ENCODE data around the gene RIBC2. TPM values are rescaled to one million over a fixed set of nuclear protein-coding genes. Genes with fewer than 3 reads are reported as not detected.
"Not testable (repeated sequence)": the region's sequence is repeated elsewhere in the genome, so short reads cannot be mapped to it uniquely, and the experiment has no call there.

The RIBC2 gene, protein sequence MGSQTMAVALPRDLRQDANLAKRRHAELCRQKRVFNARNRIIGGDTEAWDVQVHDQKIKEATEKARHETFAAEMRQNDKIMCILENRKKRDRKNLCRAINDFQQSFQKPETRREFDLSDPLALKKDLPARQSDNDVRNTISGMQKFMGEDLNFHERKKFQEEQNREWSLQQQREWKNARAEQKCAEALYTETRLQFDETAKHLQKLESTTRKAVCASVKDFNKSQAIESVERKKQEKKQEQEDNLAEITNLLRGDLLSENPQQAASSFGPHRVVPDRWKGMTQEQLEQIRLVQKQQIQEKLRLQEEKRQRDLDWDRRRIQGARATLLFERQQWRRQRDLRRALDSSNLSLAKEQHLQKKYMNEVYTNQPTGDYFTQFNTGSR
- 1 to 10 TPM; 3.4 to 7.5 (median 7.4) TPM for polyA plus RNA-seq (ENCODE audit: insufficient read length in 4 of 4)

DNA sequence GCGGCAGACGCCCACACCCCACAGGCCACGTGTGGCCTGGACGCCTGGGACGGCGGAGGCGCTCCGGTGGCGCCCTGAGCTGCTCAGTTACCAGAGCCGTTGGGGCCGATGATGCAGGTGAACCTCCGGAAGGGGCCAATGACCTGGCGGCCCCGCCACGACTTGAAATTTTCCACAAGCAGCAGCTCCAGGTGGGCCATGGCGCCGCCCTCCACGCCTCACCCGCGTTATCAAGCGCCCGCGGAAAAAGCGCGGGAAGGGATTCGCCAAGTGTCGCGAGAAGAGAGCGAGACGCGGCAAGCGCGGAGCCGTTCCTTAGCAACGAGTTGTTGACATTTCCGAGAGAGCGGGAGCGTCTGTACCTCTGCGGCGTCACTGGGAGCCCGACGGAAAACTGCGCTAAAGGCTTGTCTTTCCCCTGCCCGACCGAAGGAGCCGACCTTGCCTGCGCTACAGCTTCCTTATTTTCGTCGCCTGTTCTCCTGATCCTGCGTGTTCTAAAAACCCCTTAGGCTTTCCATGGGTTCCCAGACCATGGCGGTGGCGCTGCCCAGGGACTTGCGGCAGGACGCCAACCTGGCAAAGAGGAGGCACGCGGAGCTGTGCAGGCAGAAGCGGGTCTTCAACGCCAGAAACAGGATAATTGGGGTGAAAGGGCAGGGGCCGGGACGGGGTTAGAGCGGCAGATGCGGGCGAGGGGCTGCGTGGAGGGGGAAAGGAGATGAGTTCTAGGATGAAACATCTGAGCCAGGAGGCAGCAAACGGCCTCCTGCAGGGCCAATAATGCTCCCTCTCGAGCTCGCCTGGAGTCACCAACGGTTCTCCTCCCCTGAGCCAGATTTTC is at the start of gene RIBC2, which contains the start of gene SMC1B:
Gene RIBC2 (plus strand): TSS at position 326 of the 844 bp plus-strand sequence. CDS start 194 bp downstream, at position 520.
Gene SMC1B (minus strand): TSS at position 232 of the 844 bp plus-strand sequence. CDS start 32 bp downstream, at position 200.
- DNase-seq (ENCODE audit: low read depth in 4 of 4, low spot score in 3 of 4), result peak; percentile 64 to 86 (median 75)

DNA sequence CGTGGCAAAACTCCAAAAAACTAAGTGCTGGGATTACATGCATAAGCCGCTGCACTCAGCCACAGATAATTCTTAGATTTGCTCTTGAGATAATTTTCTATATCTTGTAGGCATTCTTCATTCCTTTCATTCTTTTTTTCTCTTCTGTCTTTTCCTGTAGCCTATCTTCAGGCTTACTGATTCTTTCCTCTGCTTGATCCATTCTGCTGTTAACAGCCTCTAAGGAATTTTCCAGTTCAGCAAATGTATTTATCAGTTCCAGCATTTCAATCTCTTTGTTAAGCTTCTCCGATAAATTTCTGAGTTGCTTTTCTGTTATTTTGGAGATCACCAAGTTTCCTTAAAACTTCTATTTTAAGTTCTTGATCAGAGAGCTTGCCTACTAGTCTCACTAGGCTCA is 46.8 kb upstream of the RIBC2 start:
- no peak for DNase-seq (ENCODE audit: low read depth in 4 of 4, low spot score in 3 of 4)

DNA sequence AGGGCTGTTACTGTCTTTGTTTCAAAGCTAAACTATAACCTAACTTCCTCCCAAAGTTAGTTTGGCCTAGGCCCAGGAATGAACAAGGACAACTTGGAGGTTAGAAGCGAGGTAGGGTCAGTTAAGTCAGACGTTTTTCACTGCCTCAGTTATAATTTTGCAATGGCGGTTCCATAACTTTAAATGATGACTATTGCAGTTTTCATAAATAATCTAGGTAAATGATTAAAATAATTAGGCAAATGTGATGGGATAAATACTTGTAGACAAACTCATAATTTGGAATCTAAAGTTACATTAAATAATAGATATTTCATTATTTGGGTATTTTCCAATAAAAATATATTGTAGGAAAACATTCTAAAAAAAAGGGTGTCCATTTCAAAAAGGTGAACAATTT is 39.9 kb upstream of the RIBC2 start:
- DNase-seq (ENCODE audit: low read depth in 4 of 4, low spot score in 3 of 4), result not testable (repeated sequence)

DNA sequence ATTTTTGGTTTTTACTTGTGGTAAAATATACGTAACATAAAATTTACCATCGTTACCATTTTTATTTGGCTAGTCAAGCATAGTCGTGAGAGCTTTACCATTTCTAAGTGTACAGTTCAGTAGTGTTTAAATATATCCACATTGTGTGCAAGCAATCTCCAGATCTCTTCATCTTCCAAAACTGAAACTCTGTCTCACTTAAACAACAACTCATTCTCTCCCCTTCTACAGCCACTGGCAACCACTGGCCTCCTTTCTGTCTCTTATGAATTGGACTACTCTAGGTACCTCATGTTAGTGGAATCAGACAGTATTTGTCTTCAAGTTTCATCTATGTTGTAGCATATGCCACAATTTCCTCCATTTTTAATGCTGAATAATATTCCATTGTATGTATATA is 37.5 kb upstream of the RIBC2 start:
- DNase-seq (ENCODE audit: low read depth in 4 of 4, low spot score in 3 of 4), result no peak

DNA sequence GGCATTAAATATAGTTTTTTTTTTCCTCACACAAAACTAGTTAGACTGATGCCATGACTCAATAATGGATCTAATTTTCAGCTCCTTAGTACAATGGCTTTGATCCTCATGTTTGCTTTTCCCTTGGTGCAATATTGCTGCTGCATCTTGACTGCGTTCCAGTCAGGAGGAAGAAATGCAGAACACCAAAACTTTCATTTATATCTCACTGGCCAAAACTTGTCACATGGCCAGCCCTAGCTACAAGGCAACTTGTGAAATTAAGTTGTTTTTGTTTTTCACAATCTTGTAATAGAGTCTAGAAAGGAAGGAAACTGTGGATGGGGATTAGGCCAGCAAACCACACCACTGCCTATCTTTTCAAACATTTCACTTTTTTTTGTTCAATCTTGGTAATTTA is 36.8 kb upstream of the RIBC2 start:
- no peak for DNase-seq (ENCODE audit: low read depth in 4 of 4, low spot score in 3 of 4)

DNA sequence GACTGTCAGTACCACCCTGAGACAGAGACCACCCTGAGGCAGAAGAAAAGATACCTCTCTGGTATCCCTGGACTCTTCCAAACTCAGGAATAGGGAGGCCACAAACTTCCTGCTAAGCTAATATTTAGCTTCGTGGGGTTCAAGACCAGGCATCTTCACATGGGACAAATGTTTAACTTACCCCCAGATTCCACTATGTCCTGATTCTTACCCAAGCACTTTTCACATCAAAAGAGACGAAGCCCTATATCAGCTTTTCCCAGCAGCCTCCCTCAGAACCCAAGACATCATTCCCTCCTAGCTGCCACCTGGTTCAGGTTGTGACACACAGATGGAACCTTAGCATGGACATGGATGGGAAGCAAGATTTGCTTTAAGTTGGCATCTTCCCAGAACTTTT is 32.1 kb upstream of the RIBC2 start:
- no peak for DNase-seq (ENCODE audit: low read depth in 4 of 4, low spot score in 3 of 4)

DNA sequence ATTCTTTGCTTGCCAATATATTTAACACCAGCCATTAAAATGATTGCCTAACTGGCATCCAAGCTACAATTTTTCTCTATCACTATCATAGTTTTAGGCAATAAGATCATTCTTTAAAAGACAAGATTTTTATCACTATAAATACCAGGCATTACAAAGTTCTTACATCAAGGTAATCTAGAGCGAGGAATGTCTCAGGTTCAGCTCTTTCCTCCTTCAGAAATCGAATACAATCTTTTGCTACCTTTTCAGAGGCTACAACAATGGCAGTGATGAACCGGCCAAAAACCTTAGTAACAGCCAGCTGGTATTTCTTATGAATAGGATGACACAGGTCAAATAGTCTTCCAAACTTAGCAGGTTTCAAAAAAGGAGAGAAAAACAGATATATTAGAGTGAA is 23.9 kb upstream of the RIBC2 start:
- DNase-seq (ENCODE audit: low read depth in 4 of 4, low spot score in 3 of 4), result no peak

DNA sequence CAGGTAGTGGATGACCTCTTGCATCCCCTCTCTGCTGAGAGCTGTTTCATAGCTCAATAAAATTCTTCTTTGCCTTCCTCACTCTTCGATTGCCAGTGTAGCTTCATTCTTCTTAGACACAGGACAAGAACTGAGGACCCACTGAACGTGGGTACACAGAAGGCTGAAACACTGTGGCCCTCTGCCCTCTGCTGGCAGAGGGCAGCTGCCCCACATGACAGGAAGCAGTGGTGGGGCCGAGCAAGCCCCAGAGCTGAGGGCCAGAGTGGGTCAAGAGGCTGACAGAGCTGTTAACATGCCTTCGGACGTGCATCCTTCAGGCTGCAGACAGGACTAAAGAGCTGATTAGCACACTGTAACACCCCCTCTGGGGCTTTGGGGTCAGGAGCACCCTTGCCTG is 15.7 kb upstream of the RIBC2 start:
- no peak for DNase-seq (ENCODE audit: low read depth in 4 of 4, low spot score in 3 of 4)

DNA sequence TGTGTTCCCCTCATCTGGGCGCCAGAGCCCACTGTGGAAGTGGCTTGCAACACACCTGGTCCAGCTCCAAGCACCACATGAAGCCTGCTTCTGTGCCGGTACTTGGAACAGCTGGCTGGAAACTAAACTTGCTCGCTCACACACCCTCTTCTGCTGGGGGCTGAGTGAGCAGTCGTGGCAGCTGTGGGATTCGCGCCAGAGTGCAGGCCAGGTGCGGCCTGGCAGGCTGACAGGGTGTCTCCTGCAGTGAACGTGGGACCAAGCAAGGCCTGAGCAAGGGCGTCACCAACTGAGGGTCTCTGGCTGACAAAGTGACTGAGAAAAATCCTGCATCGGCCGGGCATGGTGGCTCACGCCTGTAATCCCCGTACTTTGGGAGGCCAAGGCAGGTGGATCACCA is 15.3 kb upstream of the RIBC2 start:
- no peak for DNase-seq (ENCODE audit: low read depth in 4 of 4, low spot score in 3 of 4)

DNA sequence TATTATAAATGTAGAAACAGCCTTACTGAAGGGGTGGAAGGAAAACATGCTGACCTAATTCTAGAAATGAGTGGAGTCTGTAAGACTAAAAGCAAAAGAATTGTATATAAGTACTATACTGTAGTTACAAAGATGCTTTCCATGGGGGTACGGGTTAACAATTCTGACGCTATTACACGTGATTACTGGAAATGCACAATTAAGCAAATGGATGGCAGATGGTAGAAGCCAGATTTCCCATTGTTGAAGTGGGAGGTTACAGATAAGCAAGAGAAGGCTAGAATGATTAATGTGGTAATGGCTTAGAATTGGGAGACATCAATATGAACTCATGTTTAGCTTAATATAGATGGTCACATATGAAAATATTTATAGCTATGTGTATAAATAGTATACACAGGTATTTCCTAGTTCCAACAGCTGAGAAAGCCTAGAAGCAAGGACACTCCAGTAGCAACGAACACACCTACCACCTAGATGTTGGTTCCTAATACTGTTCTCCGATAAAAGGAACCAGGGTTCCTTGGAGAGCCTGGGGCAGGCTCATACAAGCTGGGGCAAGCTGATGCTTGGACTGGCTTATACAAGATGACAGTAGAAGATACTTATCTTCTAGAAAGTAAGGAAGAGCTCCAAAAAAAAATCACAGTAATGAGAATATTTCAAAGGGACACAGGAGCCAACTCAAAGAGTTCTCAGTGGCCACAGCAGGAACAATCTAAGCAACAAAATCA is 13.6 kb upstream of the RIBC2 start:
- no peak for DNase-seq (ENCODE audit: low read depth in 4 of 4, low spot score in 3 of 4)

DNA sequence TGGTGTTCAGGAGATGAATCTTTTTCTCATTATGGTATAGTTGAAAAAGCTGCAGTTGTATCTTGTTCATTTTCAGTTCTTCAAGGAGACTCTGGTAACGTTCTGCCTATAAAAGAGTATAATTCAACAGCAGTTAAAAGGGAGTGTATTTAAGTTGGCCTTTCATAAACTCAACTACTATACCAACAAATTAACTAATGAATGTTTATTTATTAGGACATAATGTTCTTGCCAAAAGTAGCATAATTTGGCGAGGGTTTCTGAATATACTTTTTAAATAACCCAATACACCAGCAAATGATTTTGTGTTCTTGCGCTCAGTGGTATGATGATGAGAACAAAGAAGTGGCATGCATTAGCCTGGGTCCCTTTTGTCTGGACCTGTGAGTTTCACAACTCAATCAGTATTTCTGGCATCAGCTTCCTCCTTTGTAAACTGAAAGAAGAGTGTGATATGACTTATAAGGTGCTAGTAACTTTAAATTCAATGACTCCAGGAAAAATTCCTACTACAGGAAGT is 11.0 kb upstream of the RIBC2 start:
- no peak for DNase-seq (ENCODE audit: low read depth in 4 of 4, low spot score in 3 of 4)

DNA sequence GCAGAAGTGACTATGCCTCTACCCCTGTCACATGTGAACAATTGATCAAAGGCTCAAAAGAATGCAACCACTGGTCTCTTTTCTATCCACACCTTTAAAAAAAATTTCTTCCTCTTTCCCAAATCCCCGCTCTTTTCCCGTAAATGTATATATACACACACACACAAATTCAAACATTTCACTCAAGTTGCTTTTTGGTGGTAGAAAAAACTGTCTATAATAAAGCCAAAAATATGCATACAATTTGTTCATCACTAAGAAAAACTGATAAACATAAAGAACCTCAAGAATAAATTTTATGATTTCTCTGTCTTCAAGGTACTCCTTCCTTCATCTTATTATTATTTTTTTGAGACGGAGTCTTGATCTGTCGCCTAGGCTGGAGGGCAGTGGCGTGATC is 5.7 kb upstream of the RIBC2 start:
- DNase-seq (ENCODE audit: low read depth in 4 of 4, low spot score in 3 of 4), result no peak

DNA sequence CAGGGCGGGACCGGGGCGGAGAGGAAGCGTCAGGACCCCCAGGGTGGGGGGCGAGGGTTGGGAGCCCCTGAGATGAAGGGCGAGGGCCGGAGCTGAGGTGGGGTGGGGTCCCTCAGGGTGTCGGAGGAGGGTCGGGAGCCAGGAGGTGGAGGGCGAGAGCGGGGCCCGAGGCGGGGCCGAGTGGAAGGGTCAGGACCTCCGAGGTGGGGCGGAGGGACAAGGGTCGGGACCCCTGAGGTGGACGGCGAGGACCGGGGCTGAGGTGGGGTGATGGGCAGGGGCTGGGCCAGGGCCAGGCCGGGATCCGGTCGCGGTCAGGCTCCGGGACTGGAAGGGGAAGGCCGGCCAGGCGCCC is 503 bp upstream of the RIBC2 start:
- DNase-seq (ENCODE audit: low read depth in 4 of 4, low spot score in 3 of 4), result no peak

DNA sequence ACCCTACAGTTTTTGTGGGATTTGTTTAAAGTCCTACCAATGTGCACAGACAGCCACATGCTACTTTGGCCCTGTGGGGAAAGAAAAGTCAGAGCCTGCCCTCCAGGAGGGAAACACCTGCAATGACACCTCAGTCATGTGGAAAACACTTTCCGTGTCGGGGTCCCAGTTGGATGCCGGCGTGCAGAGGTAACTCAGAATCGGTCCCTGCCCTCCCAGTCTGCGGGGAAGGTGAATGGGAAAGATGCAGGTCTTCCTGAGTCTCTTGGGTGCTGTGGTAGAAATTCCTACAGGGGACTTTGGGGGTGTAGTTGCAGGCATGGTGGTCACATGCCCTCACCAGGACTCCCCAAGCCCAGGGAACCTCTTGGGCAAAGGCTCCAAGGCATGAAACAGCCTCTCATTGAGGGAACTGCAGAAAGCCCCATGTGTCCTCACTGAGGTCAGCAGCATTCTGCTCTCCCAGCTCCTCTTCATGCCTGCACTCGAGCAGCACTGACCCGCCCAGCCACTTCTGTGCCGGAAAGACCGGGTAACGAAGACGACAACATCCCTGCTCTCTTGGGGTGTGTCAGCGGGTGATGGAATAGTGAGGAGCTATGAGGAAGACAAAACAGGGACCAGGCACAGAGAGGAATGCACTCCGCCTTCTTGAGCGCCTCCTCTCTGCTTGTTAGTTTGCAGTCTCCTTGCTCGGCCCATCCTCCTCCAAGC is 4.7 kb downstream of the RIBC2 start:
- DNase-seq (ENCODE audit: low read depth in 4 of 4, low spot score in 3 of 4), result no peak

DNA sequence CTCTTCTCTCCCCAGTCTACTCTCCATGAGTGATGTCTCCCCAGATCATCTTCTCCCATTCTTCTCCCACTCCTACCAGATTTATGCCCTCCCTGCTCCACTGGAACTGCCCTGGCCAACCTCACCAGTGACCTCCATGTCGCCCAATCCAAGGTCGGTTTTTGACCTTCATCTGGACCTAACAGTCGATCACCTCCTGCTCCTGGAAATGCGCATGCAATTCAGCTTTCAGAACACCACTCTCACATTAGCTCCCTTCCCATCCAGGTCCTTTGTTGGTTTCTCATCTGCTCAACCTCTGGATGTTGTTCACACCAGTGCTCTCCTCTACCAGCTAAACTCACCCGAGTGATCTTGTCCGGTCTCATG is 5.3 kb downstream of the RIBC2 start:
- no peak for DNase-seq (ENCODE audit: low read depth in 4 of 4, low spot score in 3 of 4)

DNA sequence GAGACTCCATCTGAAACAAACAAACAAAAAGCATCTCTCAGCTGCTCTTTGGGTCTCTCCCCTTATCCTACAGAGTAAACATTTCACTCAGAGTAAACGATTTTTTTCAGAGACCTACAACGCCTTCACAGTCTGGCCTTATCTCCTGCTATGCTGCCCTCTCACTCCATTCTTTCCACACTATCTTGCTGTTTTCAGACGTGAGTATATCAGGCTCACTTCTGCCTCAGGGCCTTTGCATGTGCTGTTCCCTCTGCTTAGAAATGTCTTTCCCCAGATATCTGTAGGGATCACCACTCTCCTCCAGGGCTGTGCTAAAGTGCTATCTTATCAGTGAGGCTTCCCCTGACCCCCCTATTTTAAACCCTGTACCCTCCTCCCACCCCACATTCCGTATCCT is 6.5 kb downstream of the RIBC2 start:
- no peak for DNase-seq (ENCODE audit: low read depth in 4 of 4, low spot score in 3 of 4)

DNA sequence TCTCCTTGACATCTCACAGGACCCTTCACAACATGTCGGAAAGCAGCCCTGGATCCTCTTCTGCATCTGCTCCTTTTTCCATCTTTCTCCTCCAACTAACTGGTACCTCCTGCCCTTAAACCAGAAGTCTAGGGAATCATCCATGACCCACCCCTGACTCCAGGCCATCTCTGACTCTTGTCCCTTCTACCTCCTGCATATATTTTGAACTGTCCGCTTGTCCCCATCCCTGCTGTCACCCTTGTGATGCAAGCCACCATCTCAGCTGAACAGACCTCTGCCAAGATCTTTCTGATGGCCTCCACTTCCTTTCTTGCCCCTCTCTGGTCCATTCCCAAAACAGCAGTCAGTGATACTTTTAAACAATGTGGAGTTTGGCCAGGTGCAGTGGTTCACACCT is 7.0 kb downstream of the RIBC2 start:
- no peak for DNase-seq (ENCODE audit: low read depth in 4 of 4, low spot score in 3 of 4)

DNA sequence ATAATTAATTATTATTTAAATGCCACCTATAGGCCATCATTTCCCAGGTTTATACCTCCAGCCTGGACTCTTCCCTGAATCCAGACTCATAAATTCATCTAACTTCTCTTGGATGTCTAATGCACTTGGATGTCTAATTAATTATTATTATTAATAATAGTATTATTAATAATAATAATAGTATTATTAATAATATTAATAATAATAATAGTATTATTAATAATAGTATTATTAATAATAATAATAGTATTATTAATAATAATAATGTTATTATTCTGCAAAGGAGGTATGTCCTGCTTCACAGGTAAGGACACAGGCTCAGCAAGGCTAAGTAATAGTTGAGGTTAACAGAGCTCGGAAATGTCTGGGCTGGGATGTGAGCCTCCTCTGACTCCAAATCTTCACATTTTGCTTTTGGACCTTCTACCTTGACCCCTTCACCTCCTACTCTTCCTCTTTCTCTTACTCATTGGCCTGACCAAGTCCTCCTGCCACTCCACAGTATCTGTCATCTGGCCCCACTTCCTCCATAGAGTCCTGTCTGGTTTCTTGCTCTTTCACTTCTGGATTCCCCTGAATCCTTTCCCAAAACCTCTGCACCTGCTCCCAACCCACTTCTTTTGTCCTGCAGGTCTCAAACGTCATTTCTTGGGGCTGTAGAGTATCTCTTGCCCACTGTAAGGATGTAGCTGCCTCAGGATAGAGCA is 8.0 kb downstream of the RIBC2 start:
- DNase-seq (ENCODE audit: low read depth in 4 of 4, low spot score in 3 of 4), result no peak

DNA sequence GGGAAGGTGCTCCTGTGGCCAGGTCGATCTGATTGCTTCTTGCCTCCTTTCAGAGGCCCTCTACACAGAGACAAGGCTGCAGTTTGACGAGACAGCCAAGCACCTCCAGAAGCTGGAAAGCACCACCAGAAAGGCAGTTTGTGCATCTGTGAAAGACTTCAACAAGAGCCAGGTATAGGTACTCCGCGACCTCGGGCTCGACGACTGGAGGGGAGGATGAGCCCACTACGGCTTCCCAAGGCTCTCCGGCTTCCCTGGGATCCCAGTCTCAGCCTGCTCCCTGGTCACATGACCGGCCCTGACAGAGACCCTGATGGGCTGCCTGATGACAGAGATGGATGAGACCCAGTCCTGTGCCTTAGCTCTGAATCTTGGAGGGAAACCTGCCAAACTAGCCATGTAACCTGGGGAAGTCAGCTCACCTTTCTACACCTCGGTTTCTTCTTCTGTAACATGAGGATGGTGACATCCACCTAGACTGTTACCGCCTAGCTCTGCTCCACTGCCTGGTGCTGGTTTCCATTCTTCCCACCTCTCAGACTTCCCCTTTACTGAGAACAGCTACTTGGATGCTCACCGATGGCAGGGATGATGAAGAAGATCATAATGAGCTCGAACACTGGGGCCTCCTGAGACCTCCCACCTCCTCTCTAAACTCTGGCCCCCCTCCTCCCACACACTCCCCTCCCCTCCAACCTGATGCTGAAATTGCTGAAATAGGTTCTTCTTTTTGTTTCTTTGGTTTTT is 8.9 kb downstream of the RIBC2 start:
- DNase-seq (ENCODE audit: low read depth in 4 of 4, low spot score in 3 of 4), result no peak
